ENCODE results near the gene ZNF700.
"Not testable (repeated sequence)": the region's sequence is repeated elsewhere in the genome, so short reads cannot be mapped to it uniquely, and the experiment has no call there.

Gene ZNF700

GRCh38 chr19:11941361-11941887, 16.5 kb downstream of the ZNF700 start:
- DNase-seq = not testable (repeated sequence)

GRCh38 chr19:11942008-11942842, 17.3 kb downstream of the ZNF700 start:
- DNase-seq = no peak

DNA sequence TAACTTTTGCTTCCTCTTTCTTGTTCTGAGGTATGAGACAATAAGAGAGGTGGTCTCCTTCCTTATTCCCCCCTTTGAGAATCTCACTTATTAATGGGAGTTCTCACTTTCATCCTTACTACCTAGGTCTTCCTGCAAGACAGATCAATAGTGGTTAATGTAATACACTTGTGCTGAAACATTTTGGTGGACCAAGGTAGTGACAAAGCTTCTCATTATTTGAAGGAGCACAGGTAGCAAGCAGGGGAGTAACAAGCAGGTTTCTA, 17.9 kb downstream of the ZNF700 start:
- no peak for DNase-seq

- DNase-seq = no peak
Measured at GRCh38 chr19:11944656-11945055, 19.7 kb downstream of the ZNF700 start.

- DNase-seq = no peak
Measured at GRCh38 chr19:11948646-11949045, 23.7 kb downstream of the ZNF700 start.

- no peak for DNase-seq
Measured at GRCh38 chr19:11949201-11949600, 24.3 kb downstream of the ZNF700 start.

DNA sequence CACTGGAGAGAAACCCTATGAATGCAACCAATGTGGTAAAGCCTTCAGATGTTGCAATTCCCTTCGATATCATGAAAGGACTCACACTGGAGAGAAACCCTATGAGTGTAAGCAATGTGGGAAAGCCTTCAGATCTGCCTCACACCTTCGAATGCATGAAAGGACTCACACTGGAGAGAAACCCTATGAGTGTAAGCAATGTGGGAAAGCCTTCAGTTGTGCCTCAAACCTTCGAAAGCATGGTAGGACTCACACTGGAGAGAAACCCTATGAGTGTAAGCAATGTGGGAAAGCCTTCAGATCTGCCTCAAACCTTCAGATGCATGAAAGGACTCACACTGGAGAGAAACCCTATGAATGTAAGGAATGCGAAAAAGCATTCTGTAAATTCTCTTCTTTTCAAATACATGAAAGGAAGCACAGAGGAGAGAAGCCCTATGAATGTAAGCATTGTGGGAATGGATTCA, 24.7 kb downstream of the ZNF700 start:
- DNase-seq = not testable (repeated sequence)

DNA sequence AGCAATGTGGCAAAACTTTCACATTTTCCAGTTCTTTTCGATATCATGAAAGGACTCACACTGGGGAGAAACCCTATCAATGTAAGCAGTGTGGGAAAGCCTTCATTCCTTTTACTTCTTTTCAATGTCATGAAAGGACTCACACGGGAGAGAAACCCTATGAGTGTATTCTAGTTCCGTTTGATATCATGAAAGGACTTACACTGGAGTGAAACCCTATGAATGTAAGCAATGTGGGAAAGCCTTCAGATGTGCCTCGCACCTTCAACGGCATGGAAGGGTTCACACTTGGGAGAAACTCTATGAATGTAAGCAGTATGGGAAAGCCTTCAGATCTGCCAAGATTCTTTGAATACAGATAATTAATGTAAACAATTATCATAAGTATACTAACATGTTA, 25.4 kb downstream of the ZNF700 start:
- no peak for DNase-seq

DNA sequence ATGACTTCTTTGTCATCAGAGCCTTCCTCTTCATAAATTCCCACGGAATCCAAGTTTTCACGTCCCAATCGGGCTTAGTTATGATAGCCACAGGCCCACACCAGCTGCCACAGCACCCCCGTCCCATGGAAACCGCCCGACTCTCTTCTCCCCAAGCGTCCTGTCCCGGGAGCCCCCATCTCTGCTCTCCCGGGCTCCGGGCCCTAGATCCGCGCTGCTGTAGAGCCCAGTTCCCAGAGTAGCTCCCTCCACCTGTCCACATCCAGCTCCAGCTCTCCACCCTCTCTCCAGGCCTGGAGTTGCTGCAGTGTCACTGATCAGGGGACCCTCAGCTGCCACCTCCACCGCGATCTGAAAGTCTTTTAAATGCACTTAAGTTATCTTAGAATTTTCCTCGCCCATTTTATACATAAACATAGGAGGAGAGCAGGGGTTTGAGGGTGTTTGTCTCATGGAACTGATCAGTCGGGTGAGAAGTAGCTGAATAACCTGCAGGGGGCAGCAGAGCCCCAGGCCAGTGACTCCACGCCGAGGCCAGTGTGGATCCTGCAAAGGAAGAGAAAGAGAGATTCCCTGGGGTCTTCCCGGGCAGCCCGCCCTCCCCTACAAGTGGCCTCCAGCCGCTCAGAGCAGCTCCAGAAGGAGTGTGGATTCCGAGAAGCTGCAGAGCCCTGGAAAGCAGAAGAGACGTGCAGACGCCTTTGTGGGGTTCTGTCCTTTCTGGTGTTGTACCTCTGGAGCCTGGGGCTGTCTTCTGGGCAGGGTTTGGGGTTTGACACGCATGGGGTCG, 38.9 kb downstream of the ZNF700 start:
- peak; percentile 85 for DNase-seq

DNA sequence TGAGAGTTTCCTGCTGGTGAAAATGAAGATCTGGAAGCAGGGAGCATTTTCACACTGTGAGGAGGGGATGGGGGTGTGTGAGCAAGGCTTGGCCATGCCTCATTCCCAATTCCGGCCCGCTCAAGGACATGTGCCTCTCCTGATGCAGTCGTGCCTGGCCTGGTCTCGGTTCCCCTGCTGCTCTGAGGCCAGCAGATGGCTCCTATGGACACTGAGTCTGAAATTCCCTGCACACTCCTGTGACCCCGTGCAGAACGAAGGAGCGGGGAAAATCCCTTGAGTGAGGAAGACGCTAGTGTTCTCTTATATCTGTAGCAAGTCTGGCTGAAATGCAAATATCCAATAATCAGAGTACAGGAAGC, 39.6 kb downstream of the ZNF700 start:
- no peak for DNase-seq

DNA sequence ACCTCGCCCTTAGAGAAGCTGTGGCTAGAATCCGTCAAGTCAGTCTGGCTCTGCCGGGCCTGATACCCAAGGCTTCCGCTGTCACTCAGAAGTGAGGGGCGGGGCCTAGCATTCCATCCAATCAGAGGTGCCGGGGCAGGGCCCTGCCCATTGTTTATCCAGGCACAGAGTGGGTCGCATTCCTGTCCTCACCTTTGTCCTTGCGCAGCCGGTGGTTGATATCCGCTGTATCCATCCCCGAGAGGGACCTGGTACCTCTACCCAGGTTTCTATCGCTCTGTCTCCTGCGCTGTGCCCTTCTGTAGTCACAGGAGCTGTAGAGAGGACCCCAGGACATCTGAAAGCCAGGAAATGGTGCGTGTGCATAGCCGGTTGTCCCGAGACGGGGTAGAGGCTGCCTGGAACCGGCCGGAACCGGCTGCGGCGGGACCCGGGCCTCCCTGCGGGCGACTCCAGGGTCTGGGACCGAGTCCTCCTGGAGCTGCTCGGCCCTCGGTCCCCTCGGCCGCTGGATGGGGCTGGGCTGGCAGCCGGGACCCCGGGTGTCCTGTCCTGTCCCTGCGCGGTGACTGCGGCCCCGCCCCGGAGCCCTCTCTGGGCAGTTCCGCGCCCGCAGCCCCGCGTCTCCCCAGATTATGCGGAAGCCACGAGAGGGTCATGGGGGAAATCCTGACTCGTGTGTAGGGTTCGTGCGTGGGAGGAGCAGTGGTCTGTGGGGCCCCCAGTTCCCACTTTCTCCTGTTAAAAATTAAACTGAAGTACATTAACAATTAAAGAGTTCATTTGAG, 40.1 kb downstream of the ZNF700 start, which contains the start of gene ZNF763:
TSS of gene ZNF763 (plus strand) at position 183 of the 788 bp plus-strand sequence. CDS start at position 352, 169 bp downstream.
- peak; percentile 95 for DNase-seq

DNA sequence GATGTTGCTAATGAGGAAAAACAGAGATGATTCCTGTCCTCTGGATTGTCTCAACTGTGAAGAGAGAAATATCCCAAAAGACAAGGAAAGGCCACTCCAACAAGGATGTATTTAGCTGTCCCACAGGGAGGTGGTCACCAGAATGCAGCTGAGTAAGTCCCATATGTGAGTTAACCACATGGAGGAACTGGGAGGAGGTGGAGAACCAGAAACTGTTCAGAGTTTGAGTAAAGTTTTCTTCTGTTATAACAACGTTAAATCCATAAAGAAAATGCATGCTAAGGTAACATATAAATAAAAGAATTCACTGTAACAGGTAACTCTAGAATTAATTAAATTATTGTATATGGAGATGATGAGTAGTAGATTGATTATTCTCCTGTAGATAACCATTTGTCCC, 45.3 kb downstream of the ZNF700 start:
- DNase-seq = no peak

GRCh38 chr19:11971041-11971440, 46.1 kb downstream of the ZNF700 start:
- no peak for DNase-seq

DNA sequence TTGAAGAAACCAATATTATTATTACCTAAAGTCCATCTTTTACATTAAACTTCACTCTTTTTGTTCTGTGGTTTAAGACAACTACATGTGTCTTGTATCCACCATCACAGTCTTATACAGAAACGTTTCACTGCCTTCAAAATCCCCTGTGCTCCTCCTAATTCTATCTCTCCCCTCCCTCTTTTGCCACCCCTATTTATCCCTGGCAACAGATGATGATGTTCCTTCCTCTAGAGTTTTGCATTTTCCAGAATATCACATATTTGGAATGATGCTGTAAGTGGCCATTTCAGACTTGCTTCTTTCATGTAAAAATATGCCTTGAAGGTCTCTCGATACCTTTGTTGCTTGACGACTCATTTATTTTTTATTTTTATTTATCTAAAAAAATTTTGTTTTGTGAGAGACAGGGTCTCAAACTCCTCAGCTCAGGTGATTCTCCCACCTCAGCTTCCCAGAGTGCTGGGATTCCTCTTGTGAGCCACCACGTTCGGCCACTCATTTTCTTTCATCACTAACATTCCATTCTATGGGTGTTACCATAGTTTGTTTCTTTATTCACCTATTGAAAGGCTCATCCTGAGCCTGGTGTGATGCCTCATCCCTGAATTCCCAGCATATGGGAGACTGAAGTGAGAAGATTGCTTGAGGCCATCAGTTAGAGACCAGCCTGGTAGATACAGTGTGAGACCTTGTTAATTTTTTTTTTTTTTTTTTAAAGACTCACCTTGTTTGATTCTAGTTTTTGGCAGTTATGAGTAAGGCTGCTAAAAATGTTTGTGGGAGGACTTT, 48.3 kb downstream of the ZNF700 start:
- no peak for DNase-seq

GRCh38 chr19:11978492-11979100, 53.7 kb downstream of the ZNF700 start:
- no peak for DNase-seq

- DNase-seq = no peak
Measured at GRCh38 chr19:11979527-11979926, 54.6 kb downstream of the ZNF700 start.

DNA sequence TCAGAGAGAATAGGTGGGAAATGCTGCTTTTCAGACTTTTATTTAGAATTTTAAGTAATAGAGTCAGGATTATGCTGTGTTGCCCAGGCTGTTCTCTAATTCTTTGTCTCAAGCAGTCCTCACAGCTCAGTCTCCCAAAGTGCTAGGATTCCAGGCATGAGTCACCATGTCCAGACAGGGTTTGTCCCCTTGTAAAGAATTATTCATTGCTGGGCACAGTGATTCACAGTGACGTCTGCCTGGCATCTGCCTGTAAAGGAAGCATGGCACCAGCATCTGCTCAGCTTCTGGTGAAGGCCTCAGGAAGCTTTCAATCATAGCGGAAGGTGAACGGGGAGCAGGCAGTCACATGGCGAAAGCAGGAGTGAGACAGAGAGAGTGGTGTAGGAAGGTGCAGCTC, 57.6 kb downstream of the ZNF700 start:
- DNase-seq = no peak

DNA sequence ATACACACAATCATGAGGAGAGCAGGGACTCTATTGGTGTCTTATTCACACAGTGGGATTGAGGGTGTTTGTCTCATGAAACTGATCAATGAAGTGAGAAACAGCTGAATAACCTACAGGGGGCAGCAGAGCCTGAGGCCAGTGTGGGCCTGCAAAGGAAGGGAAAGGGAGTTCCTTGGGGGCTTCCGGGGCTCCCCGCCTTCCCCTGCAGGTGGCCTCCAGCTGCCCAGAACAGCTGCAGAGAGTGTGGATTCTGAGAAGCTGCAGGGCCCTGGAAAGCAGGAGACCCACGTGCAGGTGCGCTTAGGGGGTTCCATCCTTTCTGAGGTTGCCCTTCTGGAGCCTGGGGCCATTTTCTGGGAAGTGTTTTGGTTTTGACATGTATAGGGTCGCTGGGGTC, 60.1 kb downstream of the ZNF700 start:
- DNase-seq = no peak

DNA sequence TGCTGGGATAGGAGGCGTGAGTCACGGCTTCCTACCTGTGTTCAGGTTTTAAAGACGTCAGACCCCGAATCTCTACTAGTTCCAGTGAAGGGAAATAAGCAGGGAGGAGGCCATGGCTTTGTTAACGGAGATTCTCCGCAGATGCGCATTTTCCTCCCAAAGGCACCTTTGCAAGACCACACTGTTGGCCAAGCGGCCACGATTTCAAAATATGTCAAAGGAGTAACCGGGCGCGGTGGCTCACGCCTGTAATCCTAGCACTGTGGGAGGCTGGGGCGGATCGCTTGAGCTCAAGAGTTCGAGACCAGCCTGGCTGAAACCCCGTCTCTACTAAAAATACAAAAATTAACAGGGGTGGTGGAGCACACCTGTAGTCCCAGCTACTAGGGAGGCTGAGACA, 61.8 kb downstream of the ZNF700 start:
- no peak for DNase-seq

- DNase-seq = peak; percentile 90
Measured at GRCh38 chr19:11987405-11988281, 62.7 kb downstream of the ZNF700 start.

- no peak for DNase-seq
Measured at GRCh38 chr19:11989112-11989456, 64.2 kb downstream of the ZNF700 start.

Measured in midbrain (tissue), 1 donor.